ENCODE measurements around the gene SH3RF3. TPM values are rescaled to one million over a fixed set of nuclear protein-coding genes. Genes with fewer than 3 reads are reported as not detected.

Gene SH3RF3
- total and polyA plus RNA-seq, 2 of the 13 experiments (the other 11 are each of a cell fraction or from before 2014, with no cell fraction given) = 0.04 TPM; not detected in 1

DNA sequence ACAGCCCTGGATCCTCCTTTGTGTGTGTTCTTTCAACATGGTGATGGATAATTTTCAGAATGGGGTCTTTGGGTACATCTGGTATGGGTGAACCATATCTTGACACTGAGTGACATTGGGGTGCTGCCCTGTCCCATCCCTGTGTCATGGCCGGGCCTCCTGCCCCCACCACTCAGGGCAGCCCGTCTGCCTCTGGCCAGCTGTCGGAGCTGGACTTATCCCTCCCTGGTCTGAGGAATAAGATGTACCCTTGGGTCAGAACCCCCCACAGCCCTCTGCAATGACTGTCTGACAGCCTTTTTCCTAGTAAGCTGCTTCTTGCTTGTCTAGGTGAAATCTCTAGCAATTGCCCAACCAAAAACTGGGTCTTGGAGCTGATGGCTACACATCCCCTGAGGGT is 142.9 kb downstream of the SH3RF3 start:
- intact Hi-C loops (cut with micrococcal nuclease; ENCODE audit: unreplicated experiment) = no loop called here
- BruUV-seq (replicated peaks) = no TSS peak
- Histone ChIP-seq H4K20me1 (ENCODE audit: insufficient read depth, low read length) (no peaks in the 10 kb centered on the region), H3K4me1 (ENCODE audit: insufficient read depth, low read length) (peaks cover 6% of the 10 kb centered on the region), H3K4me3 (replicated peaks in 1 of 3; ENCODE audit: insufficient read depth in 1 of 3, low read depth in 2 of 3, low read length in 3 of 3) (no peak overlapping the region), H3K27ac (ENCODE audit: extremely low read length, insufficient read depth, low read length) (no peak overlapping the region), H3K9ac (ENCODE audit: insufficient read depth, low read depth, low read length) (no peak overlapping the region), H3K27me3 (ENCODE audit: control insufficient read depth in 1 of 2, insufficient read depth in 2 of 2, low read length in 2 of 2) (peaks cover 0 to 3% of the 10 kb centered on the region in 2 experiments; a peak in 2 of 5 replicates), H3K9me3 (ENCODE audit: low read length) (no peaks in the 10 kb centered on the region), H2AFZ (ENCODE audit: low read length) (no peak overlapping the region), H3K4me2 (ENCODE audit: low read depth, low read length) (no peak overlapping the region), H3K79me2 (ENCODE audit: insufficient read depth, low read length) (no peaks in the 10 kb centered on the region), H3K36me3 (replicated peaks in 1 of 2; ENCODE audit: control insufficient read depth in 1 of 2, insufficient read depth in 2 of 2, low read length in 2 of 2) (no peaks in the 10 kb centered on the region)
- in situ Hi-C loops (cut with HindIII; ENCODE audit: extremely low pct_ligation_motif_present, low pct_unique_long_range_greater_than_20kb) = no loop called here
- ATAC-seq (no peak), DNase-seq (ENCODE audit: low spot score) (no peak), FAIRE-seq (no peak)
- CTCF ChIA-PET (ENCODE audit: low intra/inter-chr PET ratio, low total read pairs) = no interaction called here
- no peak for TF ChIP-seq ARID2 (CRISPR knock-in tag; IDR thresholded peaks at IDR 0.05; ENCODE audit: borderline replicate concordance)
- no peak for TF ChIP-seq ZNF644 (CRISPR knock-in tag; IDR thresholded peaks at IDR 0.05; ENCODE audit: low read depth)
- TF ChIP-seq POGZ (CRISPR knock-in tag; IDR thresholded peaks at IDR 0.05) = no peak
- TF ChIP-seq PRPF4 (IDR thresholded peaks at IDR 0.05; ENCODE audit: low read depth, low read length, poor library complexity, severe bottlenecking) = no peak
- TF ChIP-seq MEIS2 (CRISPR knock-in tag; IDR thresholded peaks at IDR 0.05) = no peak
- WGBS (ENCODE audit: low lambda C conversion rate) = 62% methylated on average over 3 of the region's 3 CpGs
- POLR2A ChIA-PET = no interaction called here

DNA sequence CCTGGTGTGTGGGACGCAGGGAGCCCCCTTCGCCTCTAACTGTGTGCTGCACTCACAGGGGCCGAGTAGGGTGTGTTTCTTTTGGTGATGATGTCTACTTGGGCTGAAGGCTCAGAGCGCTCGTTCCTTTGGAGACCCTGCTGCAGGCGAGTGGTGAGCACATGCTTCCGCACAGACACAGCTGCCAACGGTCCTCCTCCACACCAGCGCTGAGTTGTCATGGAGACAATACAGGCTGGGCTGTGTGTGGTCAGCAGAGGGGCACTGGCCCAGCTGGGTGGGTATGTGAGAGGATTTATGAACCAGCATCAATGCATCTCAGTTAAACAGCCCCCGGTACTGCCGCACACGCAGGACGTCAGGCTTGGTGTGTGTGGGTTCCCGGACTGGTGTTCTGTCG is 143.5 kb downstream of the SH3RF3 start:
- Histone ChIP-seq H3K4me3 (replicated peaks in 1 of 3; ENCODE audit: insufficient read depth in 1 of 3, low read depth in 2 of 3, low read length in 3 of 3) (no peak overlapping the region), H2AFZ (ENCODE audit: low read length) (no peak overlapping the region), H3K4me2 (ENCODE audit: low read depth, low read length) (no peak overlapping the region), H3K9ac (ENCODE audit: insufficient read depth, low read depth, low read length) (no peak overlapping the region), H3K79me2 (ENCODE audit: insufficient read depth, low read length) (no peaks in the 10 kb centered on the region), H4K20me1 (ENCODE audit: insufficient read depth, low read length) (no peaks in the 10 kb centered on the region), H3K9me3 (ENCODE audit: low read length) (no peaks in the 10 kb centered on the region), H3K27me3 (ENCODE audit: control insufficient read depth in 1 of 2, insufficient read depth in 2 of 2, low read length in 2 of 2) (peaks cover 0 to 3% of the 10 kb centered on the region in 2 experiments; a peak in 2 of 5 replicates), H3K27ac (ENCODE audit: extremely low read length, insufficient read depth, low read length) (no peak overlapping the region), H3K36me3 (replicated peaks in 1 of 2; ENCODE audit: control insufficient read depth in 1 of 2, insufficient read depth in 2 of 2, low read length in 2 of 2) (no peaks in the 10 kb centered on the region), H3K4me1 (ENCODE audit: insufficient read depth, low read length) (peaks cover under 1% of the 10 kb centered on the region)
- no peak for DNase-seq (ENCODE audit: low spot score)
- intact Hi-C loops (cut with micrococcal nuclease; ENCODE audit: unreplicated experiment) (no loop called here), in situ Hi-C loops (cut with HindIII; ENCODE audit: extremely low pct_ligation_motif_present, low pct_unique_long_range_greater_than_20kb) (no loop called here)
- FAIRE-seq = no peak
- POLR2A ChIA-PET = no interaction called here
- WGBS (ENCODE audit: low lambda C conversion rate) = 69% methylated on average over 9 of the region's 15 CpGs
- BruUV-seq (replicated peaks) = no TSS peak
- no peak for ATAC-seq
- CTCF ChIA-PET (ENCODE audit: low intra/inter-chr PET ratio, low total read pairs) = no interaction called here
- TF ChIP-seq SIX1 (CRISPR knock-in tag; IDR thresholded peaks at IDR 0.05; ENCODE audit: borderline replicate concordance) = no peak
- TF ChIP-seq, protein P1, sequence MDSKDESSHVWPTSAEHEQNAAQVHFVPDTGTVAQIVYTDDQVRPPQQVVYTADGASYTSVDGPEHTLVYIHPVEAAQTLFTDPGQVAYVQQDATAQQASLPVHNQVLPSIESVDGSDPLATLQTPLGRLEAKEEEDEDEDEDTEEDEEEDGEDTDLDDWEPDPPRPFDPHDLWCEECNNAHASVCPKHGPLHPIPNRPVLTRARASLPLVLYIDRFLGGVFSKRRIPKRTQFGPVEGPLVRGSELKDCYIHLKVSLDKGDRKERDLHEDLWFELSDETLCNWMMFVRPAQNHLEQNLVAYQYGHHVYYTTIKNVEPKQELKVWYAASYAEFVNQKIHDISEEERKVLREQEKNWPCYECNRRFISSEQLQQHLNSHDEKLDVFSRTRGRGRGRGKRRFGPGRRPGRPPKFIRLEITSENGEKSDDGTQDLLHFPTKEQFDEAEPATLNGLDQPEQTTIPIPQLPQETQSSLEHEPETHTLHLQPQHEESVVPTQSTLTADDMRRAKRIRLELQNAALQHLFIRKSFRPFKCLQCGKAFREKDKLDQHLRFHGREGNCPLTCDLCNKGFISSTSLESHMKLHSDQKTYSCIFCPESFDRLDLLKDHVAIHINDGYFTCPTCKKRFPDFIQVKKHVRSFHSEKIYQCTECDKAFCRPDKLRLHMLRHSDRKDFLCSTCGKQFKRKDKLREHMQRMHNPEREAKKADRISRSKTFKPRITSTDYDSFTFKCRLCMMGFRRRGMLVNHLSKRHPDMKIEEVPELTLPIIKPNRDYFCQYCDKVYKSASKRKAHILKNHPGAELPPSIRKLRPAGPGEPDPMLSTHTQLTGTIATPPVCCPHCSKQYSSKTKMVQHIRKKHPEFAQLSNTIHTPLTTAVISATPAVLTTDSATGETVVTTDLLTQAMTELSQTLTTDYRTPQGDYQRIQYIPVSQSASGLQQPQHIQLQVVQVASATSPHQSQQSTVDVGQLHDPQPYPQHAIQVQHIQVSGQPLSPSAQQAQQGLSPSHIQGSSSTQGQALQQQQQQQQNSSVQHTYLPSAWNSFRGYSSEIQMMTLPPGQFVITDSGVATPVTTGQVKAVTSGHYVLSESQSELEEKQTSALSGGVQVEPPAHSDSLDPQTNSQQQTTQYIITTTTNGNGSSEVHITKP (CRISPR knock-in tag; IDR thresholded peaks at IDR 0.05; ENCODE audit: low read depth) = no peak
- TF ChIP-seq ZBTB20 (CRISPR knock-in tag; IDR thresholded peaks at IDR 0.05; ENCODE audit: borderline replicate concordance, low read depth) = no peak
- no peak for TF ChIP-seq FOXJ3 (CRISPR knock-in tag; IDR thresholded peaks at IDR 0.05; ENCODE audit: borderline replicate concordance)
- no peak for TF ChIP-seq SNAI1 (CRISPR knock-in tag; IDR thresholded peaks at IDR 0.05; ENCODE audit: borderline replicate concordance)
- TF ChIP-seq HDAC1 (CRISPR knock-in tag; IDR thresholded peaks at IDR 0.05) = no peak
- TF ChIP-seq TEAD2 (CRISPR knock-in tag; IDR thresholded peaks at IDR 0.05) = no peak
- TF ChIP-seq KAT8 (CRISPR knock-in tag; IDR thresholded peaks at IDR 0.05) = no peak
- TF ChIP-seq ZNF367 (CRISPR knock-in tag; IDR thresholded peaks at IDR 0.05; ENCODE audit: borderline replicate concordance) = no peak
- TF ChIP-seq, protein P2, sequence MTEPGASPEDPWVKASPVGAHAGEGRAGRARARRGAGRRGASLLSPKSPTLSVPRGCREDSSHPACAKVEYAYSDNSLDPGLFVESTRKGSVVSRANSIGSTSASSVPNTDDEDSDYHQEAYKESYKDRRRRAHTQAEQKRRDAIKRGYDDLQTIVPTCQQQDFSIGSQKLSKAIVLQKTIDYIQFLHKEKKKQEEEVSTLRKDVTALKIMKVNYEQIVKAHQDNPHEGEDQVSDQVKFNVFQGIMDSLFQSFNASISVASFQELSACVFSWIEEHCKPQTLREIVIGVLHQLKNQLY (CRISPR knock-in tag; IDR thresholded peaks at IDR 0.05) = no peak
- TF ChIP-seq NBN (conservative IDR thresholded peaks at IDR 0.05) = no peak
- no peak for TF ChIP-seq ZNF788 (CRISPR knock-in tag; IDR thresholded peaks at IDR 0.05; ENCODE audit: borderline replicate concordance)
- TF ChIP-seq TARDBP (CRISPR knock-in tag; IDR thresholded peaks at IDR 0.05) = no peak
